Measurements from ENCODE around the gene SVEP1.
"Not testable (repeated sequence)": the region's sequence is repeated elsewhere in the genome, so short reads cannot be mapped to it uniquely, and the experiment has no call there.

The SVEP1 gene

GRCh38 chr9:110531776-110532175, 47.8 kb downstream of the SVEP1 start:
- H3K9ac ChIP-seq (ENCODE audit: low read depth in 1 of 2, low read length in 2 of 2), result no peak overlapping the region
- H3K36me3 ChIP-seq (ENCODE audit: control insufficient read depth in 1 of 2, insufficient read depth in 2 of 2, low read length in 2 of 2), result no peaks in the 10 kb centered on the region
- H3K4me3 ChIP-seq (ENCODE audit: low read depth in 1 of 2, low read length in 2 of 2), result no peak overlapping the region
- no peaks in the 10 kb centered on the region for H3K4me1 ChIP-seq (ENCODE audit: control insufficient read depth in 1 of 2, insufficient read depth in 2 of 2, low read length in 2 of 2)
- no peaks in the 10 kb centered on the region for H3K27me3 ChIP-seq (ENCODE audit: control insufficient read depth in 1 of 2, insufficient read depth in 2 of 2, low read length in 2 of 2)
- H3K27ac ChIP-seq (ENCODE audit: low read depth, low read length), result no peak overlapping the region
- H3K9me3 ChIP-seq (ENCODE audit: control insufficient read depth in 1 of 2, low read length in 2 of 2), result peaks cover 0 to 6% of the 10 kb centered on the region in 2 donors

DNA sequence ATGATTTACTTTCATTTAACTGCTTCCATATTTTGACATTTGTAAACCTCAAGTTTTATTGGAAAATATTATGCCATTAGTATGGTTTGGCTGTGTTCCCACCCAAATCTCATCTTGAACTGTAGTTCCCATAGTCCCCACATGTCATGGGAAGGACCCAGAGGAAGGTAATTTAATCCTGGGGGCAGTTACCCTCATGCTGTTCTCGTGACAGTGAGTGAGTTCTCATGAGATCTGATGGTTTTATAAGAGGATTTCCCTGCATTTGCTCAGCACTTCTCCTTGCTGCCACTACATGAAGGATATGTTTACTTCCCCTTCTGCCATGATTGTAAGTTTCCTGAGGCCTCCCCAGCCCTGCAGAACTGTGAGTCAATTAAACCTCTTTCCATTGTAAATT, 48.3 kb downstream of the SVEP1 start:
- H3K9me3 ChIP-seq (ENCODE audit: control insufficient read depth in 1 of 2, low read length in 2 of 2); H3K4me3 ChIP-seq (ENCODE audit: low read depth in 1 of 2, low read length in 2 of 2); H3K27me3 ChIP-seq (ENCODE audit: control insufficient read depth in 1 of 2, insufficient read depth in 2 of 2, low read length in 2 of 2): not testable (repeated sequence)

DNA sequence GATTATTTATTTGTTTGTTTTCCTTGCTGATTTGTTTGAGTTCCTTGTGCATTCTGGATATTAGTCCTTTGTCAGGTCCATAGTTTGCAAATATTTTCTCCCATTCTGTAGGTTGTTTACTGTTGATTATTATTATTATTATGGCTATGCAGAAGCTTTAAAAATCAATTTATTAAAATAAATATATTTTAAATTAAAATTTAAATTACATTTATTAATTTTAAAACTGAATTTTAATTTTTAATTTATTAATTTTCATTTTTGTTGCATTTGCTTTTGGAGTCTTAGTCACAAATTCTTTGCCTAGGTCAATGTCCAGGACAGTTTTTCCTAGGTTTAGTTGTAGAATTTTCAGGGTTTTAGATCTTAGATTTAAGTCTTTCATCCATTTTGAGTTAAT, 50.9 kb downstream of the SVEP1 start:
- no peaks in the 10 kb centered on the region for H3K4me1 ChIP-seq (ENCODE audit: control insufficient read depth in 1 of 2, insufficient read depth in 2 of 2, low read length in 2 of 2)
- H3K27me3 ChIP-seq (ENCODE audit: control insufficient read depth in 1 of 2, insufficient read depth in 2 of 2, low read length in 2 of 2), result no peaks in the 10 kb centered on the region
- peaks cover 0 to 3% of the 10 kb centered on the region in 2 donors for H3K9me3 ChIP-seq (ENCODE audit: control insufficient read depth in 1 of 2, low read length in 2 of 2)
- H3K36me3 ChIP-seq (ENCODE audit: control insufficient read depth in 1 of 2, insufficient read depth in 2 of 2, low read length in 2 of 2), result no peaks in the 10 kb centered on the region
- H3K27ac ChIP-seq (ENCODE audit: low read depth, low read length), result no peak overlapping the region
- no peak overlapping the region for H3K4me3 ChIP-seq (ENCODE audit: low read depth in 1 of 2, low read length in 2 of 2)
- no peak overlapping the region for H3K9ac ChIP-seq (ENCODE audit: low read depth in 1 of 2, low read length in 2 of 2)

More for the DNA sequence above, 48.3 kb downstream of the SVEP1 start:
- H3K27ac ChIP-seq (ENCODE audit: low read depth, low read length); H3K4me1 ChIP-seq (ENCODE audit: control insufficient read depth in 1 of 2, insufficient read depth in 2 of 2, low read length in 2 of 2); H3K36me3 ChIP-seq (ENCODE audit: control insufficient read depth in 1 of 2, insufficient read depth in 2 of 2, low read length in 2 of 2); H3K9ac ChIP-seq (ENCODE audit: low read depth in 1 of 2, low read length in 2 of 2): not testable (repeated sequence)

GRCh38 chr9:110526426-110526825, 53.1 kb downstream of the SVEP1 start:
- H3K9ac ChIP-seq (ENCODE audit: low read depth in 1 of 2, low read length in 2 of 2), result no peak overlapping the region
- no peak overlapping the region for H3K27ac ChIP-seq (ENCODE audit: low read depth, low read length)
- H3K9me3 ChIP-seq (ENCODE audit: control insufficient read depth in 1 of 2, low read length in 2 of 2), result peaks cover 0 to 3% of the 10 kb centered on the region in 2 donors
- H3K27me3 ChIP-seq (ENCODE audit: control insufficient read depth in 1 of 2, insufficient read depth in 2 of 2, low read length in 2 of 2), result no peaks in the 10 kb centered on the region
- no peak overlapping the region for H3K4me3 ChIP-seq (ENCODE audit: low read depth in 1 of 2, low read length in 2 of 2)
- H3K36me3 ChIP-seq (ENCODE audit: control insufficient read depth in 1 of 2, insufficient read depth in 2 of 2, low read length in 2 of 2), result no peaks in the 10 kb centered on the region
- H3K4me1 ChIP-seq (ENCODE audit: control insufficient read depth in 1 of 2, insufficient read depth in 2 of 2, low read length in 2 of 2), result no peaks in the 10 kb centered on the region

GRCh38 chr9:110521206-110521605, 58.3 kb downstream of the SVEP1 start:
- Histone ChIP-seq H3K4me3 (ENCODE audit: low read depth in 1 of 2, low read length in 2 of 2) (no peak overlapping the region), H3K36me3 (ENCODE audit: control insufficient read depth in 1 of 2, insufficient read depth in 2 of 2, low read length in 2 of 2) (no peaks in the 10 kb centered on the region), H3K27ac (ENCODE audit: low read depth, low read length) (no peak overlapping the region), H3K4me1 (ENCODE audit: control insufficient read depth in 1 of 2, insufficient read depth in 2 of 2, low read length in 2 of 2) (no peaks in the 10 kb centered on the region), H3K27me3 (ENCODE audit: control insufficient read depth in 1 of 2, insufficient read depth in 2 of 2, low read length in 2 of 2) (no peaks in the 10 kb centered on the region), H3K9me3 (ENCODE audit: control insufficient read depth in 1 of 2, low read length in 2 of 2) (no peaks in the 10 kb centered on the region), H3K9ac (ENCODE audit: low read depth in 1 of 2, low read length in 2 of 2) (no peak overlapping the region)

DNA sequence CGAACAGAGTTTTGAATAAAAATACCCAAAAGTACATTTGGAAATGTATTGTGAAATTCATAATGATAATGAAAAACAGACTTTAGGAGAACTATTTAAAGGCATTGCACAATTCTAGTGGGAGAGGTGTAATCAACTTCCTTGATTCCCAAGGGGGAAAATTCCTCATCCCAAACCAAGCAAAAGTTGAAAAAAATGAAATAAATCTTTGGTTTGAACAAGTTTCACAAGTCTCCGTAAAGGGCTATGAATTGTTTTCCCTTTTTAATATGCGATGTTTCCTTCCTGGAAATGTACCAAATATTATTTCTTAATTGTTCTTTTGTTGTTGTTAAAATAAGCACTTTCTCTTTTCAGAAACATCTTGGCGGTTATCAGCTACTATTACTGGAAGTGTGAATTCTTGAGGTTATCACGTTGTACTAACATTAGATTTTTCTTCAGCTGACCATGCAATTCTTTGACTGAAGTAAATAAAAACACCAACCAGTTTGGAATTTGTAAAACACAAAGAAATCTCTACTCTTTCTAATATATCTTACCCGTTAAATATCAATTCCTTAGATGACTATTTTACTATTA, 59.3 kb downstream of the SVEP1 start:
- Histone ChIP-seq H3K4me1 (ENCODE audit: control insufficient read depth in 1 of 2, insufficient read depth in 2 of 2, low read length in 2 of 2) (no peaks in the 10 kb centered on the region), H3K36me3 (ENCODE audit: control insufficient read depth in 1 of 2, insufficient read depth in 2 of 2, low read length in 2 of 2) (no peaks in the 10 kb centered on the region), H3K9me3 (ENCODE audit: control insufficient read depth in 1 of 2, low read length in 2 of 2) (no peaks in the 10 kb centered on the region), H3K27ac (ENCODE audit: low read depth, low read length) (no peak overlapping the region), H3K9ac (ENCODE audit: low read depth in 1 of 2, low read length in 2 of 2) (no peak overlapping the region), H3K4me3 (ENCODE audit: low read depth in 1 of 2, low read length in 2 of 2) (no peak overlapping the region), H3K27me3 (ENCODE audit: control insufficient read depth in 1 of 2, insufficient read depth in 2 of 2, low read length in 2 of 2) (no peaks in the 10 kb centered on the region)

- Histone ChIP-seq H3K4me1 (ENCODE audit: control insufficient read depth in 1 of 2, insufficient read depth in 2 of 2, low read length in 2 of 2) (no peaks in the 10 kb centered on the region), H3K36me3 (ENCODE audit: control insufficient read depth in 1 of 2, insufficient read depth in 2 of 2, low read length in 2 of 2) (no peaks in the 10 kb centered on the region), H3K27ac (ENCODE audit: low read depth, low read length) (no peak overlapping the region), H3K9ac (ENCODE audit: low read depth in 1 of 2, low read length in 2 of 2) (no peak overlapping the region), H3K4me3 (ENCODE audit: low read depth in 1 of 2, low read length in 2 of 2) (no peak overlapping the region), H3K9me3 (ENCODE audit: control insufficient read depth in 1 of 2, low read length in 2 of 2) (no peaks in the 10 kb centered on the region), H3K27me3 (ENCODE audit: control insufficient read depth in 1 of 2, insufficient read depth in 2 of 2, low read length in 2 of 2) (no peaks in the 10 kb centered on the region)
Observed at GRCh38 chr9:110517483-110517882, 62.1 kb downstream of the SVEP1 start.

- Histone ChIP-seq H3K9me3 (ENCODE audit: control insufficient read depth in 1 of 2, low read length in 2 of 2) (no peaks in the 10 kb centered on the region), H3K36me3 (ENCODE audit: control insufficient read depth in 1 of 2, insufficient read depth in 2 of 2, low read length in 2 of 2) (no peaks in the 10 kb centered on the region), H3K9ac (ENCODE audit: low read depth in 1 of 2, low read length in 2 of 2) (no peak overlapping the region), H3K27ac (ENCODE audit: low read depth, low read length) (no peak overlapping the region), H3K27me3 (ENCODE audit: control insufficient read depth in 1 of 2, insufficient read depth in 2 of 2, low read length in 2 of 2) (no peaks in the 10 kb centered on the region), H3K4me3 (ENCODE audit: low read depth in 1 of 2, low read length in 2 of 2) (no peak overlapping the region), H3K4me1 (ENCODE audit: control insufficient read depth in 1 of 2, insufficient read depth in 2 of 2, low read length in 2 of 2) (no peaks in the 10 kb centered on the region)
Observed at GRCh38 chr9:110514897-110515296, 64.6 kb downstream of the SVEP1 start.

- no peaks in the 10 kb centered on the region for H3K36me3 ChIP-seq (ENCODE audit: control insufficient read depth in 1 of 2, insufficient read depth in 2 of 2, low read length in 2 of 2)
- H3K27ac ChIP-seq (ENCODE audit: low read depth, low read length), result no peak overlapping the region
- H3K9ac ChIP-seq (ENCODE audit: low read depth in 1 of 2, low read length in 2 of 2), result no peak overlapping the region
- no peaks in the 10 kb centered on the region for H3K4me1 ChIP-seq (ENCODE audit: control insufficient read depth in 1 of 2, insufficient read depth in 2 of 2, low read length in 2 of 2)
- no peaks in the 10 kb centered on the region for H3K9me3 ChIP-seq (ENCODE audit: control insufficient read depth in 1 of 2, low read length in 2 of 2)
- H3K27me3 ChIP-seq (ENCODE audit: control insufficient read depth in 1 of 2, insufficient read depth in 2 of 2, low read length in 2 of 2), result no peaks in the 10 kb centered on the region
- H3K4me3 ChIP-seq (ENCODE audit: low read depth in 1 of 2, low read length in 2 of 2), result no peak overlapping the region
Observed at GRCh38 chr9:110512817-110513216, 66.7 kb downstream of the SVEP1 start.

DNA sequence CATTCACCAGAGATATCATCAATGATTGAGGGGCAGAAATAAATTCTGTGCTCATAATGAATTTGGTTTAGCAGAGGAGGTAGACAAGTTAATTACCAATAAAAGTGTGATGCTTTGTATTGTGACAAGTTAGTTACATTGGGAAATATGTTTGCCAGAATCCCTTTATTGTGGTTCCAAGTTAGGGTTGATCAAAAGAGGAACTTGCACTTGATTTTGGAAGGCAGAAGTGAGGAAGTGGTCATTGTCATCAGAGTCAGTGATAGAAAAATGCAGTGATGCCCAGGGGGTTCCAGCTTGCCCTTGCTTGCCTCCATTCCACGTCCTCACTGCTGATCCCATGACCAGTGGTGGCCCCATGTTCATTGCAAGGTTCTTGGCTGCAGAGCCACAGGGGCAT, 69.7 kb downstream of the SVEP1 start:
- Histone ChIP-seq H3K36me3 (ENCODE audit: control insufficient read depth in 1 of 2, insufficient read depth in 2 of 2, low read length in 2 of 2) (no peaks in the 10 kb centered on the region), H3K9me3 (ENCODE audit: control insufficient read depth in 1 of 2, low read length in 2 of 2) (no peaks in the 10 kb centered on the region), H3K4me1 (ENCODE audit: control insufficient read depth in 1 of 2, insufficient read depth in 2 of 2, low read length in 2 of 2) (no peaks in the 10 kb centered on the region), H3K9ac (ENCODE audit: low read depth in 1 of 2, low read length in 2 of 2) (no peak overlapping the region), H3K4me3 (ENCODE audit: low read depth in 1 of 2, low read length in 2 of 2) (no peak overlapping the region), H3K27me3 (ENCODE audit: control insufficient read depth in 1 of 2, insufficient read depth in 2 of 2, low read length in 2 of 2) (no peaks in the 10 kb centered on the region), H3K27ac (ENCODE audit: low read depth, low read length) (no peak overlapping the region)

GRCh38 chr9:110502842-110503241, 76.7 kb downstream of the SVEP1 start:
- H3K4me1 ChIP-seq (ENCODE audit: control insufficient read depth in 1 of 2, insufficient read depth in 2 of 2, low read length in 2 of 2), result no peaks in the 10 kb centered on the region
- H3K9ac ChIP-seq (ENCODE audit: low read depth in 1 of 2, low read length in 2 of 2), result no peak overlapping the region
- no peaks in the 10 kb centered on the region for H3K9me3 ChIP-seq (ENCODE audit: control insufficient read depth in 1 of 2, low read length in 2 of 2)
- H3K27me3 ChIP-seq (ENCODE audit: control insufficient read depth in 1 of 2, insufficient read depth in 2 of 2, low read length in 2 of 2), result no peaks in the 10 kb centered on the region
- H3K36me3 ChIP-seq (ENCODE audit: control insufficient read depth in 1 of 2, insufficient read depth in 2 of 2, low read length in 2 of 2), result no peaks in the 10 kb centered on the region
- H3K27ac ChIP-seq (ENCODE audit: low read depth, low read length), result no peak overlapping the region
- no peak overlapping the region for H3K4me3 ChIP-seq (ENCODE audit: low read depth in 1 of 2, low read length in 2 of 2)
